OCI-LY3 (cell line): ENCODE measurements around the gene TUBB2A.

Source experiments
- H2AFZ ChIP-seq: fragments of 200-600, 300-600 bp; shearing (Covaris generic); 2 replicates; pipeline ENCODE4 v1.6.0; 2014; ENCODE audit warnings: antibody characterized with exemption, low read depth, low read length
- H3K27ac ChIP-seq: fragments of 200-600, 300-600 bp; sonication (generic); 2 replicates; pipeline ENCODE4 v1.5.1; 2014; ENCODE audit warnings: mild to moderate bottlenecking, low read length, moderate library complexity, mixed read lengths
- H3K27me3 ChIP-seq: fragments of 200-600, 300-600 bp; sonication (generic); 2 replicates; pipeline ENCODE4 v1.6.1; 2014; ENCODE audit warnings: low read depth, low read length, mixed read lengths
- H3K36me3 ChIP-seq: fragments of 200-600, 300-600 bp; sonication (generic); replicated peaks from 2 replicates; pipeline ENCODE3; 2014; ENCODE audit warnings: low read depth, low read length, mixed read lengths
- H3K4me1 ChIP-seq: fragments of 300-600, 200-600 bp; sonication (generic); 2 replicates; pipeline ENCODE4 v1.6.1; 2014; ENCODE audit warnings: low read length, mixed read lengths
- H3K4me2 ChIP-seq: fragments of 200-600, 300-600 bp; sonication (generic); 2 replicates; pipeline ENCODE4 v1.6.1; 2014; ENCODE audit warnings: low read length, mixed read lengths
- H3K4me3 ChIP-seq: fragments of 300-600, 200-600 bp; sonication (generic); 2 replicates; pipeline ENCODE4 v1.5.1; 2014; ENCODE audit warnings: antibody characterized with exemption, mild to moderate bottlenecking, low read length, moderate library complexity
- H3K79me2 ChIP-seq: fragments of 300-600, 200-600 bp; shearing (Covaris generic); 2 replicates; pipeline ENCODE4 v1.6.1; 2014; ENCODE audit warnings: mild to moderate bottlenecking, low read length, mixed read lengths
- H3K9ac ChIP-seq: fragments of 300-600, 200-600 bp; shearing (Covaris generic); 2 replicates; pipeline ENCODE4 v1.6.0; 2014; ENCODE audit warnings: mild to moderate bottlenecking, low read length, moderate library complexity
- H3K9me3 ChIP-seq: fragments of 200-600, 300-600 bp; shearing (Covaris generic); 2 replicates; pipeline ENCODE4 v1.6.1; 2014; ENCODE audit warnings: low read length, mixed read lengths; ENCODE audit not compliant: insufficient read depth
- H4K20me1 ChIP-seq: fragments of 200-600, 300-600 bp; sonication (generic); 2 replicates; pipeline ENCODE4 v1.6.1; 2016; ENCODE audit warnings: low read length, mixed read lengths; ENCODE audit not compliant: insufficient read depth
- CTCF ChIP-seq: fragments of 200-600, 300-600 bp; sonication (generic); IDR thresholded peaks from 2 replicates; pipeline ENCODE4 v1.5.1; 2014; ENCODE audit warnings: antibody characterized with exemption, low read length, low read depth
- EZH2phosphoT487 ChIP-seq: fragments of 200-600 bp; shearing (Covaris generic); IDR thresholded peaks from 2 replicates; pipeline ENCODE4 v1.6.1; 2018; ENCODE audit warnings: antibody characterized with exemption, mixed run types, low read depth

The TUBB2A gene

GRCh38 chr6:3157131-3157933 is at the start of gene TUBB2A:
Gene TUBB2A (minus strand): TSS chr6:3157544. CDS start chr6:3157463, 81 bp downstream.
- Histone ChIP-seq H4K20me1 (no peaks in the 10 kb centered on the region), H3K27me3 (0 out of 2 replicates have a peak, but pooled peaks cover 5% of the 10 kb centered on the region), H3K27ac (no peak within 1 kb of the TSS), H3K4me1 (0 out of 2 replicates have a peak, but pooled peaks cover 3% of the 10 kb centered on the region), H3K4me3 (peak within 1 kb of the TSS; percentile 96), H3K9ac (peak within 1 kb of the TSS; percentile 87), H3K4me2 (peak within 1 kb of the TSS; percentile 95), H3K79me2 (no peaks in the 10 kb centered on the region), H3K9me3 (no peaks in the 10 kb centered on the region), H2AFZ (peak within 1 kb of the TSS; percentile 81), H3K36me3 (no peaks in the 10 kb centered on the region)
- TF ChIP-seq EZH2phosphoT487: no peak
- TF ChIP-seq CTCF: peak; percentile 32

DNA sequence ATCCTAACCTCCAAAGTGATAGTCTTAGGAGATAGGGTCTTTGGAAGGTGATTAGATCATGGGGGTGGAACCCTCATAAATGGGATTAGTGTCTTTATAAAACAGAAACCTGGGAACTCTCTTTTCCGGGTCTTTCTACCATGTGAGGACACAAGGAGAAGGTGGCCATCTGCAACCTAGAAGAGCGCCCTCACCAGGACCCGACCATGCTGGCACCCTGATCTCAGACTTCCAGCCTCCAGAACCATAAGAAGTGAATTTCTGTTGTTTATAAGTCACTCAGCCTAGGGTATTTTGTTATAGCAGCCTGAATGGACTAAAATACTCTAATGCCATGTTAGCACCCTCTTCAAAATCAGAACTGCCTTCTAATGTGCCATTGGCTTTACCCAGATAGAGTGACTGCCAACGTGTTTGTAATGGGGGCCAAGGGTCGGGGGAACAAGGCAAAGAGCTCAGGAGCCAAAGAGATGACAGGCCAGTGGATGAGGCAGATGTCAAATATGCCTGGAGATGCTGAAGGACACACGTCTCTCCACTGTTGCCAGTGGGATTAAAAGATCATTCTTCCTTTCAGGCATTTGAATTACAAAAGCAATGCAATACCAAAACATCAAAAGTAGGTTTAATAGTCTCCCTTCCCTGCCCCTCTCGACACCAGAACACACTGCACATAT is 49.1 kb upstream of the TUBB2A start:
- no peak overlapping the region for H3K9ac ChIP-seq
- H3K36me3 ChIP-seq: peaks cover 4% of the 10 kb centered on the region
- peaks cover 8% of the 10 kb centered on the region; the same call in 1 of the 2 replicates for H3K9me3 ChIP-seq
- H3K27me3 ChIP-seq: peaks cover 12% of the 10 kb centered on the region
- H3K4me1 ChIP-seq: peaks cover 37% of the 10 kb centered on the region
- H3K4me2 ChIP-seq: no peak overlapping the region
- no peak overlapping the region for H2AFZ ChIP-seq
- H3K79me2 ChIP-seq: no peaks in the 10 kb centered on the region
- TF ChIP-seq CTCF: no peak
- TF ChIP-seq EZH2phosphoT487: no peak
- no peak overlapping the region for H3K4me3 ChIP-seq
- no peaks in the 10 kb centered on the region for H4K20me1 ChIP-seq
- H3K27ac ChIP-seq: no peak overlapping the region

- TF ChIP-seq EZH2phosphoT487: no peak
- no peak for TF ChIP-seq CTCF
- Histone ChIP-seq H3K27me3 (peaks cover 10% of the 10 kb centered on the region; the same call in 1 of the 2 replicates), H3K9me3 (peaks cover 8% of the 10 kb centered on the region; the same call in 1 of the 2 replicates), H3K4me3 (no peak overlapping the region), H3K4me2 (no peak overlapping the region), H3K9ac (no peak overlapping the region), H2AFZ (no peak overlapping the region), H3K27ac (no peak overlapping the region), H3K36me3 (peaks cover 4% of the 10 kb centered on the region), H3K79me2 (no peaks in the 10 kb centered on the region), H4K20me1 (no peaks in the 10 kb centered on the region), H3K4me1 (peaks cover 37% of the 10 kb centered on the region)
These were observed 48.6 kb upstream of the TUBB2A start for GRCh38 chr6:3205913-3206312.

DNA sequence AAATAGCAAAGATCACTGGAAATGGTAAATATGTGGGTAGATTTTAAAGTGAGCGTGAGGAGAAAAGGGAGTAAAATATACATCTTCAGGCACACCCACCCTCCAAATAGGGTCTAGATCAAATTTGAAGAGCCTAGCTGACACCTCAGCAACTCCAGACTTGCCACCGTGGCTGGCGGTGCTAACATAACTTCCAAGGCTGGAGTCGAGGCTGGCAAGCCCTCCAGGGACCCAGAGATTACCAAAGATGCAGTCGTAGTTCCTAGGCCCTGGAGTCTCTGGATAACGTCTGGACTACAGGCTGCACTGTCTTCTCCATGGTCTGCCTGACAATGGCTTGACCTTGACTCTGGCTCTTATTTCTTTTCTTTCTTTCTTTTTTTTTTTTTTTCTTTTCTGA is 47.6 kb upstream of the TUBB2A start:
- H3K4me3 ChIP-seq: no peak overlapping the region
- H3K79me2 ChIP-seq: no peaks in the 10 kb centered on the region
- H3K9me3 ChIP-seq: peaks cover 8% of the 10 kb centered on the region; the same call in 1 of the 2 replicates
- TF ChIP-seq CTCF: no peak
- TF ChIP-seq EZH2phosphoT487: no peak
- H3K27me3 ChIP-seq: peaks cover 10% of the 10 kb centered on the region; the same call in 1 of the 2 replicates
- no peaks in the 10 kb centered on the region for H4K20me1 ChIP-seq
- H3K27ac ChIP-seq: no peak overlapping the region
- peaks cover 32% of the 10 kb centered on the region for H3K4me1 ChIP-seq
- H3K36me3 ChIP-seq: peaks cover 4% of the 10 kb centered on the region
- no peak overlapping the region for H3K4me2 ChIP-seq
- no peak overlapping the region for H3K9ac ChIP-seq
- H2AFZ ChIP-seq: no peak overlapping the region
